Parathyroid adenoma (tissue), 2 donors: Measurements from ENCODE around the gene SRP72.

ENCODE experiments used
- H2AFZ ChIP-seq: fragments of 300-600 bp; sonication (generic); one replicate; pipeline ENCODE4 v1.7.0; 2017; ENCODE audit warnings: antibody characterized with exemption, mild to moderate bottlenecking
- H3K27ac ChIP-seq: fragments of 300-600 bp; sonication (generic); one replicate; pipeline ENCODE4 v1.7.0; 2017
- H3K27me3 ChIP-seq: fragments of 300-600 bp; sonication (generic); one replicate; pipeline ENCODE4 v1.7.0; 2017; ENCODE audit warnings: low read length; ENCODE audit not compliant: control insufficient read depth, insufficient read depth
- H3K36me3 ChIP-seq: fragments of 300-600 bp; sonication (generic); one replicate; pipeline ENCODE4 v1.7.0; 2017; ENCODE audit warnings: low read length; ENCODE audit not compliant: control insufficient read depth, insufficient read depth
- H3K4me1 ChIP-seq: fragments of 300-600 bp; sonication (generic); one replicate; pipeline ENCODE4 v1.7.0; 2017; ENCODE audit warnings: control low read depth
- H3K4me2 ChIP-seq: fragments of 300-600 bp; sonication (generic); one replicate; pipeline ENCODE4 v1.7.0; 2017; ENCODE audit warnings: low read length
- H3K4me3 ChIP-seq: fragments of 300-600 bp; sonication (generic); one replicate; pipeline ENCODE4 v1.7.0; 2017; ENCODE audit warnings: low read depth, low read length
- H3K79me2 ChIP-seq: fragments of 300-600 bp; sonication (generic); one replicate; pipeline ENCODE4 v1.7.0; 2017; ENCODE audit warnings: control low read depth
- H3K9ac ChIP-seq: fragments of 300-600 bp; sonication (generic); one replicate; pipeline ENCODE4 v1.7.0; 2017; ENCODE audit warnings: mild to moderate bottlenecking
- H3K9me3 ChIP-seq: fragments of 300-600 bp; sonication (generic); one replicate; pipeline ENCODE4 v1.7.0; 2017; ENCODE audit warnings: low read length; ENCODE audit not compliant: control insufficient read depth
- CTCF ChIP-seq: fragments of 300-600 bp; sonication (generic); IDR thresholded peaks from one replicate; pipeline ENCODE4 v1.7.0; 2017; ENCODE audit warnings: antibody characterized with exemption, mild to moderate bottlenecking
- donor health status: primary hyperparathyroidism.

Gene SRP72

GRCh38 chr4:56435140-56435926 lies 32.1 kb upstream of the SRP72 start, which contains the start of gene PPAT:
TSS of gene PPAT (minus strand) at chr4:56435615. CDS start at chr4:56435477, 138 bp downstream.
- Histone ChIP-seq H3K4me2 (peak within 1 kb of the TSS; percentile 100), H3K9me3 (no peaks in the 10 kb centered on the region), H3K79me2 (no peaks in the 10 kb centered on the region), H3K27ac (peak within 1 kb of the TSS; percentile 97), H3K27me3 (no peaks in the 10 kb centered on the region), H3K36me3 (no peaks in the 10 kb centered on the region), H2AFZ (peak within 1 kb of the TSS; percentile 90), H3K9ac (peak within 1 kb of the TSS; percentile 28), H3K4me3 (peak within 1 kb of the TSS; percentile 98), H3K4me1 (no peaks in the 10 kb centered on the region)
- peak; percentile 39 for TF ChIP-seq CTCF

DNA sequence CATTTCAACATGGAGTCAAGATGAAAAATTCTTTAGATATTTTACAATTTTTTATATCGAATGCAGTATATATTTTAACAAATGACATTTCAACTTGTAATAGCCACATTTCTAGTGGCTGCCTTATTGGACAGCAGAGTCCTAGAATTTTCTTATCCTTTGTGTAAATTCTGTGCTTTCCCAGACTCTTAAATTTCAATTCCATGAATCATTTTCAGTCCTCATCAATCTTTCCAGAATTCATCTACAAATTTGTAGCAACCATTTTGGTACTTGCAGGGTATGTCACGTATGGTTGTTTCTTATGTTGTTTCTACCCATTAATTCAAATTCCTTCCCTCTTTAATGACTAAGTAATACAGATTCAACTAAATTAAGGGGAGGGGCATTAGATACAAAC lies 28.7 kb upstream of the SRP72 start:
- no peaks in the 10 kb centered on the region for H3K27me3 ChIP-seq
- no peaks in the 10 kb centered on the region for H3K79me2 ChIP-seq
- no peaks in the 10 kb centered on the region for H3K4me1 ChIP-seq
- H3K9me3 ChIP-seq = no peaks in the 10 kb centered on the region
- H3K27ac ChIP-seq = no peak overlapping the region
- no peaks in the 10 kb centered on the region for H3K36me3 ChIP-seq
- H3K4me2 ChIP-seq = no peak overlapping the region
- H3K9ac ChIP-seq = no peak overlapping the region
- no peak overlapping the region for H3K4me3 ChIP-seq
- no peak for TF ChIP-seq CTCF
- no peak overlapping the region for H2AFZ ChIP-seq

- Histone ChIP-seq H3K4me2 (no peak overlapping the region), H3K36me3 (no peaks in the 10 kb centered on the region), H3K9me3 (no peaks in the 10 kb centered on the region), H3K79me2 (no peaks in the 10 kb centered on the region), H3K27ac (no peak overlapping the region), H3K4me1 (no peaks in the 10 kb centered on the region), H3K4me3 (no peak overlapping the region), H3K27me3 (no peaks in the 10 kb centered on the region), H2AFZ (no peak overlapping the region), H3K9ac (no peak overlapping the region)
- TF ChIP-seq CTCF = no peak
Measured at GRCh38 chr4:56440983-56441382, 26.4 kb upstream of the SRP72 start.

DNA sequence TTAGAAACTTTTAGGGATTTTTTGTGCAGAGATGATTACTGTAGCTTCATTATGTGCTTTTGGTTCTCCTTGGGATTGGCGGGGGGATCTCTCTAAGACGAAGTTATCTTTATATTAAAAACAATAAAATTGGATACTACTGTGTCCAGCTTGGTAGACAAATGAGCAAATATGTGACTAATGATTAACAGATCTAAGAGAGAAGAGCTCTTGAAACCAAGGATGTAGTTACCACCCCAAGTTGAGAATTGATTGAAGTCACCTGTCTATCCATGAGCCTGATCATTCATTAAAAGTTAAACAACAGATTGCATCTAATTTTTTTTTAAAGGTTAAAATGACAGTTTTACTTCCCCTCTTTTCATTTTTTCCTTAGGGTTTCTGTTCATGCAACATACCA lies 22.7 kb upstream of the SRP72 start:
- Histone ChIP-seq H3K4me2 (no peak overlapping the region), H3K9me3 (no peaks in the 10 kb centered on the region)

More for the DNA sequence above, 22.7 kb upstream of the SRP72 start:
- Histone ChIP-seq H3K9ac (no peak overlapping the region), H3K4me3 (no peak overlapping the region), H3K79me2 (no peaks in the 10 kb centered on the region), H3K27ac (no peak overlapping the region), H3K36me3 (no peaks in the 10 kb centered on the region), H3K27me3 (no peaks in the 10 kb centered on the region), H2AFZ (no peak overlapping the region), H3K4me1 (no peaks in the 10 kb centered on the region)
- no peak for TF ChIP-seq CTCF
